ENCODE results near the gene NSMCE1.

GRCh38 chr16:27317320-27317719 is 48.7 kb upstream of the NSMCE1 start:
- TF ChIP-seq POLR2AphosphoS5 (IDR thresholded peaks at IDR 0.05), result no peak
- TF ChIP-seq, protein P1, sequence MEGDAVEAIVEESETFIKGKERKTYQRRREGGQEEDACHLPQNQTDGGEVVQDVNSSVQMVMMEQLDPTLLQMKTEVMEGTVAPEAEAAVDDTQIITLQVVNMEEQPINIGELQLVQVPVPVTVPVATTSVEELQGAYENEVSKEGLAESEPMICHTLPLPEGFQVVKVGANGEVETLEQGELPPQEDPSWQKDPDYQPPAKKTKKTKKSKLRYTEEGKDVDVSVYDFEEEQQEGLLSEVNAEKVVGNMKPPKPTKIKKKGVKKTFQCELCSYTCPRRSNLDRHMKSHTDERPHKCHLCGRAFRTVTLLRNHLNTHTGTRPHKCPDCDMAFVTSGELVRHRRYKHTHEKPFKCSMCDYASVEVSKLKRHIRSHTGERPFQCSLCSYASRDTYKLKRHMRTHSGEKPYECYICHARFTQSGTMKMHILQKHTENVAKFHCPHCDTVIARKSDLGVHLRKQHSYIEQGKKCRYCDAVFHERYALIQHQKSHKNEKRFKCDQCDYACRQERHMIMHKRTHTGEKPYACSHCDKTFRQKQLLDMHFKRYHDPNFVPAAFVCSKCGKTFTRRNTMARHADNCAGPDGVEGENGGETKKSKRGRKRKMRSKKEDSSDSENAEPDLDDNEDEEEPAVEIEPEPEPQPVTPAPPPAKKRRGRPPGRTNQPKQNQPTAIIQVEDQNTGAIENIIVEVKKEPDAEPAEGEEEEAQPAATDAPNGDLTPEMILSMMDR (IDR thresholded peaks at IDR 0.05 in 8 of 11, conservative IDR thresholded peaks at IDR 0.05 in 3 of 11), result no peak

All from spleen (tissue), 7 donors.